GM18867 (cell line): ENCODE data around the gene PKHD1.
A peak's percentile ranks its signal among the peaks of the same experiment; 100 is the strongest.

ENCODE experiments used
- ATAC-seq: cut with Tn5 transposase; IDR thresholded peaks from one replicate; pipeline ENCODE4 v1.9.1; 2021; ENCODE audit warnings: mild to moderate bottlenecking, moderate library complexity; ENCODE audit not compliant: unreplicated experiment

PKHD1 gene

DNA sequence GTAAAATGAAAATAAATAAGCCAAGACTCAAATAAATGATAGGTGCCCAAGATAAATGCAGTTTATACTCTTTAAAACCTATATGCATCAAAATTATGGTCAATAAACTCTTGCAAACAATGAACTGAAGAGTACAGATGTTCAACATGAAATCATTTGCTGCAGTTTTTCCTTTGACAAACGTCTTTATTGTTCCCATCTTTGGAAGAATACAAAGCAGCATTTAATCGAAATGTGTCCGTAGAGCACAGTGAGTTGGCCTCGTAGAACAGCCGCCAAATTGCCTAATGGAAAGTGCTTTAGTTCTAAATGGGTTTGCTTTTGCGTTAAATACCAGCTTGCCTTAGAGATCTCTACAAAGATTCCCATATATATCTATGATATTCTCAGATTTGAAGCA, 447.4 kb downstream of the PKHD1 start:
- no peak for ATAC-seq

DNA sequence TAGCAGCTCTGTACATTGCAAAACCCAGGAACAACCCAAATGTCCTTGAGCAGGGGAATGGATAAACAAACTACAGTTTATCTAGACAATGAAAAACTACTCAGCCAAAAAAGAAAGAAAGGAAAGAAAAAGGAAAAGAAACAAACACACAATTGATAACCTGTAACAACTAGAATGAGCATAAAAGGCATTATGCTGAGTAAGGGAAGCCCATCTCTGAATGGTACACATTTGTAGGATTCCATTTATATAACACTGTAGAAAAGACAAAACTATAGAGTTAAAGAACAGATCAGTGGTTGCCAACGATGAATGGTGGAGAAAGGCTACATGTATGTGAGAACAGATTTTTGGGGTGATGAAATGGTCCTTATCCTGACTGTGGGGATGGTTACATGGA, 454.0 kb downstream of the PKHD1 start:
- ATAC-seq, result no peak

DNA sequence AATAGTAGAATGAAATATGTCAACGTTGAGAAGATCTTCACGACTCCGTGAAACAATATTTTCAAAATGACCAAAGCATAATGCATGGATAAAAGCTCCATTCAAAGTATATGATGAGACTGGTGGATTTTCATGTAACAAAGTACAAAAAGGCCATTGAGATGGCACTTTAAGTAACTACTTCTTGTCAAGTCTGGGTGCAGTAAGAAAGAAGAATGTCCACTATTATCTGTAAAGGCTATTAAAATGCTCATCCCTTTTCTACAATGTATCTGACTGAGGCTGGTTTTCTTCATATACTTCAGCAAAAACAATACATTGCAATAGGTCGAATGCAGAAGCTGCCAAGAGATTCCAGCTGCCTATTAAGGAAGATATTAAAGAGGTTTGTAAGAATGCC, 457.4 kb downstream of the PKHD1 start:
- ATAC-seq, result no peak

DNA sequence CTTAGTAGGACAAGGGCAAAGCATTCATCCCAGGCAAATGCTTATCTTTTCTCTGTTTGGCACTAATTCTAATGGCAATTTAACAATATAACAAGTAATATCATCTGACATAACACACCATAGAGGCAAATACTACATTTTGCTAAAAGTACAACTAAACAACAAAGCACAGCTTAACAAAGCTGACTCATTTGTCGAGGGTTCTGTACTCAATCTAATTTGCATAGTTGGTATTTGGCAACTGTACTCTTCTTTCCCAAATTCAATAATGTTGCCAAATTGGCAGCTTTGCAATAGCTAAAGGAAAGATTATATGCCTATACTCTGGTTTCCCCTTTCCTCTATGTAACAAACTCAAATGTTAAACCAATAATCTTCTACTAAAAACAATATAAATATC, 461.0 kb downstream of the PKHD1 start:
- ATAC-seq, result no peak

DNA sequence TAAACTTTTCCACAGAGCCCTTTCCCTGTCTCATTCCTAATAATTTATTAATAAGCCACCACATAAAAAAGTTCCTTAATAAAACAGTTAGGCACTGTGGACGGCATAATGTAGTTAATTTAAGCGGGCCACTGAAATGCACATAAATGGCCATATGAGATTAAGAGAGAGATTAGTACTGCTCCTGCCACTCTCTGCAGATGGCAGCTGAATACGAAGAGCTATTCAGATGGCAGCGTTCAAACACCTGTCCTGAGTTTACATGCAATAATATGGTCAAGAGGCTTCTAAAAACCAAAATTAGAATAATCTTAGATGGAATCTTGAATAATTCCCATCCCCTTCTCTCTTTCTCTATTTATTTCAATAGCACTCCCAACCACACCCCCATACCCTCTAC, 461.8 kb downstream of the PKHD1 start:
- no peak for ATAC-seq

DNA sequence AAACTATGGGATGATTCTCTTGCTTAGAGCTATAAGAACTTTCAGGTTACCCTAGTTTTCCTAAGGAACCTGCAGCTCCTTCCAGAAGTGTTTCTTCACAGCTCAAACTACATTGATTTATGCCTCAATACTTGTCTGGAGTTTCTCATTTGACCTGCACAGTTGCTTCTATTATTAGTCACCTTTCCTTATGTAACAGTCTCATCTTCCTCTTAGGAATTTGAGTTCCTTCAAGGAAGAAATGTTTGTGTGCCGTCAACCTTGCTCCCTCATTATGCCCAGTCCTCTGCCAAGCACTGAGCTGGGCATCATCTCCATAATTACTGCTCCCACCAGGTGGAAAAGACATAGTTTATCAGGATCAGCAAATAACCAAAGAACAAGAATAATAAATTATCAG, 466.4 kb downstream of the PKHD1 start:
- ATAC-seq, result no peak

DNA sequence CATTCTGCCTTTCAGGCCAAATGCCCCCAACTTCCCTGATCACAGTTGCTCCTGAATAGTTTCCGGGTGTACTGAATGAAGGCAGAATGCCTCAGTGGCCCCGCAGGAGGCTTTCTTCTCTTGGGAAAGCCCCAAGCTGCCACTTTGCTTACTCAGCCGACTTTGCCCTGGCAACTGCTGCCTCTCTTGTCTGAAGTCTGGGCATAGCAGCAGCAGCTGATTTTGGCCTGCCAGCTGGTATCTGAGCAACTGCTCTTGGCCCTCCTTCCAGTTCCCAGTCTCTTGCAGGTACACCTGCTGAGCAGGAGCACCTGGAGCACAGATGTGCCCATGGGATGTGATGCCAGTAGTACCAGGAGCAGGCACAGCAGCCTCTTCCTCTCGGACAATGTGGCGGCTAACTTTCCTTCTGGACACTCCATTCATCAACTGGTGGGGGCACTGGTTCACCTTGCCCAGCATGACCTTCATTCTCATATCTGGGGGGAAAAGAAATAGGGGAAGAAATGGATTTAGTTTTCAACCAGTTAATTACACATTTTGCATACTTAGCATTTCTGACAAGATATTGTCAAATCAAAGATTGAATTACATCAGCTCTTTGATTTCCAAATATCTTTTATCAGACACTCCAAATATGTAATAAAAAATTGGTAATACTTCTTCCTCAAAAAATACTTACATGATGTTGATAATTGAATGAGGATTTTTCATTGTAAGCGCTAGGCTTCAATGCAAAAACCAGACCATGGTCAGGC, 468.2 kb downstream of the PKHD1 start:
- ATAC-seq, result no peak

DNA sequence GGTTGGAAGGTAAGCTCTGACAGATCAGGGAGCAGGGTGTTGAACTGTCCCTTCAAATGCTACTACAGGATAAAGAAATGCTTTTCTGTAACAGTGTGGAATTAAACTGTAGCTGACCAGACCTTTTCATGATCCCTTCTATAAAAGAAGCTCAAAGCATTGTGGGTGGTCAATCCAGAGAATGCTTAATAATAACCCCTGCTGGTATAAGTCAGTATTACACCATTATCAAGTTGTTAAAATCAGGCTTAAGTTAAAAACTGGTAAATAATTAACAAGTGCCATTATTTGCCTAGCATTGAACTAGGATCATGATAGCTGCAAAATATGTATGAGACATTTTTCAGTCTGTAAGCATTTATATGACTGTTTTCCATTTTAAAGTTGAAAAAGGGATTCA, 468.9 kb downstream of the PKHD1 start:
- ATAC-seq, result peak; percentile 48

DNA sequence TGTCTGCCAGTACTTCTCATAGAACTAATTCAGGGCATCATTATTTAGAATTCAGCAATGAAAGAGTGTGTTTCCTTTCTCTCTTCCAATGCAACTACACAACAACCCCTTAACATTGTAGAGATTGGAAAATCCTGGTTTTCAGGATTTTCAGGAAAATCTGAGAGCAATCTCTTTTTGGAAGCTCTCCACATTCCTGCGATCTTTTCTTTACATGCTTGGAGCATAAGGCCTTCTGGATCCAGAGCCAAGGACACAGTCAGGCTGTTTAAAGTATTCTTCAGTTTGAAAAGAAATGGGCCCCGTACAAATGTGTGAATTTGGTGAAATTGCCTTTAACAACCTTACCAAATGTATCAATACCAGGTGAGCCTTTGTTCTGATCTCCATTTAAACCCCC, 469.7 kb downstream of the PKHD1 start:
- no peak for ATAC-seq

DNA sequence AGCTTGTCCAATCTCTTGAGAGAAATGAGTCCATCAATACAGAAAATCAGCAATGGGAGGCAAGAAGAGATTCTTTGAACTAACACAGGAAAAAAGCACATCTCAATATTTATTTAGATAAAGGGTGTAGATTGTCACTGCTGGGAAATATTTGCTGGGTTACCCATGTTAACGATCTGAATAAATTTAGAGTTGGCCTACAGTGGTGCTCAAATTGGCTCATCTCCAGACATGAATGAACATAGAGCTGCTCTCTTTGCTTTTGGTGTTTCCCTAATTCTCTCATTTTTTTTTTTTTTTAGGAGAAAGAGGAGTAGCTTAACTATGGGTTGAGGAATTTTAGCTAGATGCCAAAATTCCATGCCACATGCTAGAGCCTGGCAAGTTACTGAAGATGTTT, 471.2 kb downstream of the PKHD1 start:
- no peak for ATAC-seq

DNA sequence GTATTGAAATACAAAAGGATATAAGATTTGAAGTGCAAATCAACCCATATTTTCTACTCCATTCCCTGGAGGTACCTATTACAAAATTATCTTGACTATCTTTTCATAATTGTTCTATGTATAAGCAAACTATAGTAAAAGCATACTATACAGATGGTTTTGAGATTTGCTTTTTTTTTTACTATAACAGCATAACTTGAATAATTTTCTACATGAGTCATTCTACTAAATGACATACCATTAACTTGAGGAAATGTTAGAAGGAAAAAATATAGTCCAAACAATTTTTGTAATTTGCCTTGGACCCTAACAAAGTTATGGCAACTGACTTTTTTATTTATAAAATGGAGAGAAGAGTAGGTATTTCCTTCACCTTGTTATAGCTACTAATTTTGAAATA, 472.7 kb downstream of the PKHD1 start:
- no peak for ATAC-seq

DNA sequence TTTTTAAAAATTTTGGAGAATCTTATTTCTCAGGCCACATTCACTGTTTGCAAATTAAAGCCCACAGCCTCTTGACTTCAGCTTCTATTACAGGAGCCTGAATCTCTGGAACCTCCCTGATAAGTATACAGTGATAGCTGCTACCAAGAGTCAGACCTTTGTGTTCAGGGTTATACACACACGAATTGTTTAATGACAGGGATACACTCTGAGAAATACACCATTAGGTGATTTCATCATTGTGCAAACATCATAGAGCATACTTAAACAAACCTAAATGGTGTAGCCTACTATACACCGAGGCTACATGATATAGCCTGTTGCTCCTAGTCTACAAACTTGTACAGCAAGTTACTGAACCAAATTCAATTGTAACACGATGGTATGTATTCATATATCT, 473.9 kb downstream of the PKHD1 start:
- no peak for ATAC-seq

DNA sequence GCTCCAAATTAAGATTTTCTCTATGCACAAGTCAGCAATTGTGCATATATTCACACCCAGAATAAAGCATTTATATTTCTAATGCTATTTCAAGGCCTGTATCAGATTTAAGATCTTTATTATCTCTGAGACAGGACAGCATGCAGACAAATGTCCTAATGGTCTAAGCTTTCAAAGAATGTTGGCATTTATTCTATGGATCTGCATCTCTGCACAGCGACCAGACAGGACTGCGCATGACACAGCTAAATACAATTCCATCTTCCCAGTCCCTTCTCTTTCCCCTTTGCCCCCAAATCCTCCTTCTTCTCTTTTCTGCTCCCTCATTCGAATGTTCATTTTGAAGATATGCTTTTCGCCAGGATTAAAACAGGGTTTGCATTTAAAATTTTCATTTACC, 478.5 kb downstream of the PKHD1 start:
- no peak for ATAC-seq

DNA sequence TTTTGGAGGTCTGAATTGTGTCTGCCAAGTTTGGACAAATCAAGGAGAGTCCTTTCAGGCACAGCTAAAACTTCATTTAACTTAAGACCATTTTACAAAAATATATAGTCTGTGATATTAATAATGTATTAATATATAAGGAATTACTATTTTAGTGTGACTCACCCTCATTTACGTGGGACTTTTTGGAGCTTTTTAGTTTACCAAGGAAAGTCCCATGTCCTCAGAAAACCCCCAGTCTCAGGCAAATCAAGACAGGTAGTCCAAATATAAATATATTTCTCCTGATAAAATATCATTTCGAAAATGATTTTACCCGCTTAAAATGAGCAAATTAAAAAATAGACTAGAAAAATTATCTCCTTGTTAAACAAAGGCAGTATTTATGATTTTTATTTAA, 479.0 kb downstream of the PKHD1 start:
- ATAC-seq, result no peak

DNA sequence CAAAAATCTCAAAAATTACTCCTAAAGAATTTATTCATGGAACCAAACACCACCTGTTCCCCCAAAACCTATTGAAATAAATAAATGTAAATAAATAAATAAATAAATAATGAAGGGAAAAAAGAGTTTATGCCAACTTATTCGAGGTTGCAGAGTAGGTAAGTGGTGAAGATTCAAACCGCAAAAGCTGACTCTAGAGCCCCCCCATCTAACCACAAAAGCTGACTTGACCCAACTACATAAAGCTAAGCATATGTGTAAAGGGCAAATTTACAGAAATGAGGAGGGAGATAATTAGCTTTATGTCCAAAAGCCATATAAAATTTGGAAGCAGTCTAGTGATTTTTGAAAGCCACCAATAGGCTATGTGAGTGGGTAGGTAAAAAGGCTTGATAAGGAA, 486.9 kb downstream of the PKHD1 start:
- ATAC-seq, result no peak

DNA sequence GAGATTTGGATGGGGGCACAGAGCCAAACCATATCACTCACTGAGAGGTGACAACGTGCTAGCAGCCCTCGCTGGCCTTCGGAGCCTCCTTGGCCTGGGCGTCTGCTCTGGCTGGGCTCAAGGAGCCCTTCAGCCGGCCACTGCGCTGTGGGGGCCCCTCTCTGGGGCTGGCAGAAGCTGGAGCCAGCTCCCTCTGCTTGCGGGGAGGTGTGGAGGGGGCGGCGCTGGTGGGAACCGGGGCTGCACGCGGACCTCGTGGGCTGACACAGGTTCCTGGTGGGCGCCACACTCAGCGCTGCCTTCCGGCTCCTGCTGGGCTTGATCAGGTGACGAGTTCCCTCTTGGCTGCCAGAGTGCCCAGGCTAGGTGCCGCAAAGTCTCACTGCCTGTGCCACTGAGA, 489.2 kb downstream of the PKHD1 start:
- no peak for ATAC-seq

DNA sequence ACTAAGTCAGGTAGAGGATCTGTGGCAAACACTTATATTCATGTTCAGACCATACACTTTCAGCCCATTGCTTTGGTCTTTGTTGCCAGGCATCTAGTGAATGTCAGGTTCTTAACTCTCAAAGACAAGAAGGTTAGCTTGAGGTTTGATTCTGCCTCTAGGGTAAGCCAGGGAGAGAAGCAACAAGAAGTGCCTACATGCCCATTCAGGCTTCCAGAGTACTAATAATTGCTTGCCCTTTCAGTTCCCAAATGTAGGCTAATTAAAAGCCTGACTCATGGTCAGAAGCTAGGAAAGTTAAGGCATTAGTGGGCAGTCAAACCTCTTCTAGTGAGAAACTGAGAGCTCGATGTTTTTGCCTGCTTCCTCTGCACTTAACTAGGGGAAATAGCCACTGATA, 492.4 kb downstream of the PKHD1 start:
- no peak for ATAC-seq

DNA sequence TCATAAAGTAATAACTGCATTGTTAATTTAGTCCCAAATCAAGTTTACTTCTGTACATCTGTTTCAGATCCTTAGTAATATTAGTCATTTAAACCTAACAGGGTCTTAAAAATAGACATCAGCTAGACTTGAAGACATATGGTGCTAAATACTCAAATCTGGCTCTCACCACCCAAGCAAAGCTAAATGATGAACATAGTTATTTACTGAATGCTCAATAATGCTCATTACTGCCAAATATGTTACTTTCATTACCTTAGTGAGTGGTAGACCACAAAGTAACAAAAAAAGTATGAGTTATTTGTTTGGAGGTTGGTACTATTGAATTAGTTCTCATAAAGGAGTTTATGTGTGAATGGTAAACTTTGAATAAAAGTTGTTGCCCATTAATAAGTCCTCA, 502.1 kb downstream of the PKHD1 start:
- no peak for ATAC-seq

DNA sequence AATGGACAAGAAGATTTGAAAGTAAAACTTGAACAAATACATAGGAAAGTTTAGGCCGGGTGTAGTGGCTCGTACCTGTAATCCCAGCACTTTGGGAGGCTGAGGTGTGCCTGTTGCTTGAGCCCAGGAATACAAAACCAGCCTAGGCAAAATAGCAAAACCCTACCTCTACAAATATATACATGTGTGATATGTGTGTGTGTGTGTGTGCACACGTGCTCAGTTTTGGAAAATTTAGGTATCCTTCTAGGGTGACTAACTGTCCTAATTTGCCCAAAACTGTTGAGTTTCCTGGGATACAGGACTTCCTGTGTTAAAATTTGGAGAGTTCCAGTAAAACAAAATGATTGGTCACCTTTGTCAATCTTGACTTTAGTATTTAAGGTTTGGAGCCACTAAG, 503.2 kb downstream of the PKHD1 start:
- ATAC-seq, result no peak

DNA sequence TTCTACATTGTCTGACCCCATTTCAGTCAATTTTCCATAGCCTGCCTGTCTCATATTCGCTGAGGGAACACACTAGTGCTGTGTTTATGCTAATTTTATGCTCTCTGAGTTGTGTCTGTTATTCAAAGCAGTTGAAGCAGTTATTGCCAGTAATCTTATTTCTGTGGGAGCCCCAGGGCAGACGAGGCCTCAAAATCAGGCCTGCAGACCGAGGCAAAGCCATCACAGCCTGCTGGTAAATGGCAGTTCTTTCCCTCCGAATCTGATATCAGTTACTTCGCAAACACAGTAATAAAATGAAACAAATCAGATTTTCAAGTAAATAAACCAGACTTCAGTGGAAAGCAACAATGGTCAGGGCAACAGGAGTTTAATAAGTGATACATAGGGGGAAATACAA, 508.4 kb downstream of the PKHD1 start:
- no peak for ATAC-seq

DNA sequence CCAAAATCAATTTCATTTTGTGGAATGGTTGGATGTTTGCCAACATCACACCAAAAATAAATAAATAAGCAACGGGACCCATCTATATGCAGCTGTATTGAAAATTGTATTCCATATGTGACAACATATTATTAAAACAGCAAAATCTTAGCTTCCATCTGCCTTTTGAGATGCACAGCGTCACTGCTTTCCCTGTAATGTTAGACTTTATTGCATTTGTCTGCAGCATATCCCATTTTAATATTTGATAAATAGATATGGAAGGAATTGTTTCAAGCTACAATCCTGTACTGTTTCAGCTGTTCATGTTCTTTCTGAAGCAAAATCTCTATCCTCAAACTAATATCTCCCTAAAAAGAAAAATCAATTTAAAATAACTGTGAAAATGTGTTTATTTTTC, 509.1 kb downstream of the PKHD1 start:
- no peak for ATAC-seq

DNA sequence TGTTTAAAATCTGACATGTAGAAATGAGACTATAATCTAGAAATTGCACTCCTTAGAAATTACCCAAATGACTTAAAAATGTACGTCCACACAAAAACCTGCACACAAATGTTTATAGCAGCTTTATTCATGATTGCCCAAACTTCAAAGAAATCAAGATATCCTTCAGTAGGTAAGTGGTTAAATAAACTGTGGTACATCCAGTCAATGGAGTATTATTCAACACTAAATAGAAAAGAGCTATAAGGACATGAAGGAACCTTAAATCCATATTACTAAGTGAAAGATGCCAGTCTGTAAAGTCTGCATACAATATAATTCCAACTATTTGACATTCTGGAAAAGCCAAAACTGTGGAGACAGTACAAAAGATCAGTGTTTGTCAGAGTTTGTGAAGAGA, 513.4 kb downstream of the PKHD1 start:
- no peak for ATAC-seq

DNA sequence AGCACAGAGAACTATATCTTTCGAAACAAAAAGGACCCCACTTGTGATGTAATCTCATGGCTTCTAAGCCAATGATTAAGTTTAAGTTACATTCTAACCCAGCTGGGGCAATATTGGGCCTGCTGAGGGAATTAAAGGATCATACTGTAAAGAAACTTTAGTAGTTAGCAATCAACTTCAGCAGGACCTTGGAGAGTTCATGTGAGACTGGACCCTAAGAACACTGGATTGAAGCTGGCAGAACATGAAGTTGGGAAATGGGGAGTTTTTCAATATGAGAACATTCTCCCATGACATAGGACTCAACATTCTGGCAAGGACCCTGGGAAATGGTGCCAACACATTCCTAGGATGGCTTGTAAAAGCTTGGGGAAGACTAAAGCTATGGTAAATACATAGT, 516.2 kb downstream of the PKHD1 start:
- no peak for ATAC-seq
